ENCODE measurements around the gene ALOX15B.

GRCh38 chr17:8013731-8014557, 24.9 kb upstream of the ALOX15B start:
- TF ChIP-seq, protein P1, sequence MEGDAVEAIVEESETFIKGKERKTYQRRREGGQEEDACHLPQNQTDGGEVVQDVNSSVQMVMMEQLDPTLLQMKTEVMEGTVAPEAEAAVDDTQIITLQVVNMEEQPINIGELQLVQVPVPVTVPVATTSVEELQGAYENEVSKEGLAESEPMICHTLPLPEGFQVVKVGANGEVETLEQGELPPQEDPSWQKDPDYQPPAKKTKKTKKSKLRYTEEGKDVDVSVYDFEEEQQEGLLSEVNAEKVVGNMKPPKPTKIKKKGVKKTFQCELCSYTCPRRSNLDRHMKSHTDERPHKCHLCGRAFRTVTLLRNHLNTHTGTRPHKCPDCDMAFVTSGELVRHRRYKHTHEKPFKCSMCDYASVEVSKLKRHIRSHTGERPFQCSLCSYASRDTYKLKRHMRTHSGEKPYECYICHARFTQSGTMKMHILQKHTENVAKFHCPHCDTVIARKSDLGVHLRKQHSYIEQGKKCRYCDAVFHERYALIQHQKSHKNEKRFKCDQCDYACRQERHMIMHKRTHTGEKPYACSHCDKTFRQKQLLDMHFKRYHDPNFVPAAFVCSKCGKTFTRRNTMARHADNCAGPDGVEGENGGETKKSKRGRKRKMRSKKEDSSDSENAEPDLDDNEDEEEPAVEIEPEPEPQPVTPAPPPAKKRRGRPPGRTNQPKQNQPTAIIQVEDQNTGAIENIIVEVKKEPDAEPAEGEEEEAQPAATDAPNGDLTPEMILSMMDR (IDR thresholded peaks at IDR 0.05) = no peak
- TF ChIP-seq YY1 (IDR thresholded peaks at IDR 0.05; ENCODE audit: low read depth) (no peak), POLR2AphosphoS5 (IDR thresholded peaks at IDR 0.05; ENCODE audit: low read depth, low read length) (no peak)
